Kidney epithelial cell (primary cell): ENCODE data around the gene R3HDM4. TPM values are rescaled to one million over a fixed set of nuclear protein-coding genes. Genes with fewer than 3 reads are reported as not detected.

Experiments
- DNase-seq: peaks from one replicate; pipeline ENCODE4 v3.0.0-alpha.2; 2010; ENCODE audit warnings: low read depth
- H3K27me3 ChIP-seq: 2 replicates; pipeline ENCODE4 v1.6.0; 2011; ENCODE audit warnings: low read length; ENCODE audit not compliant: control insufficient read depth, insufficient read depth
- H3K36me3 ChIP-seq: 2 replicates; pipeline ENCODE4 v1.5.1; 2011; ENCODE audit warnings: low read length; ENCODE audit not compliant: control insufficient read depth, insufficient read depth
- H3K4me3 ChIP-seq: 2 replicates; pipeline ENCODE4 v1.5.1; 2011; ENCODE audit warnings: low read depth, mild to moderate bottlenecking, control low read depth, low read length
- total RNA-seq: library from RNA; depleted of rRNA; stranded (reverse); fragments of >200 nt; gene quantifications from 2 replicates; pipeline ENCODE4 v1.2.3, GENCODE V29; 2015
- TF ChIP-seq, protein P1 (sequence below): IDR thresholded peaks from 2 replicates; pipeline ENCODE4 v1.5.1; 2011; ENCODE audit warnings: mild to moderate bottlenecking, moderate library complexity, low read length, control low read depth, inconsistent platforms; ENCODE audit not compliant: insufficient read depth, poor library complexity, severe bottlenecking

R3HDM4 gene
- total RNA-seq, 1 donor from 2014 or later, result 61.5 TPM

DNA sequence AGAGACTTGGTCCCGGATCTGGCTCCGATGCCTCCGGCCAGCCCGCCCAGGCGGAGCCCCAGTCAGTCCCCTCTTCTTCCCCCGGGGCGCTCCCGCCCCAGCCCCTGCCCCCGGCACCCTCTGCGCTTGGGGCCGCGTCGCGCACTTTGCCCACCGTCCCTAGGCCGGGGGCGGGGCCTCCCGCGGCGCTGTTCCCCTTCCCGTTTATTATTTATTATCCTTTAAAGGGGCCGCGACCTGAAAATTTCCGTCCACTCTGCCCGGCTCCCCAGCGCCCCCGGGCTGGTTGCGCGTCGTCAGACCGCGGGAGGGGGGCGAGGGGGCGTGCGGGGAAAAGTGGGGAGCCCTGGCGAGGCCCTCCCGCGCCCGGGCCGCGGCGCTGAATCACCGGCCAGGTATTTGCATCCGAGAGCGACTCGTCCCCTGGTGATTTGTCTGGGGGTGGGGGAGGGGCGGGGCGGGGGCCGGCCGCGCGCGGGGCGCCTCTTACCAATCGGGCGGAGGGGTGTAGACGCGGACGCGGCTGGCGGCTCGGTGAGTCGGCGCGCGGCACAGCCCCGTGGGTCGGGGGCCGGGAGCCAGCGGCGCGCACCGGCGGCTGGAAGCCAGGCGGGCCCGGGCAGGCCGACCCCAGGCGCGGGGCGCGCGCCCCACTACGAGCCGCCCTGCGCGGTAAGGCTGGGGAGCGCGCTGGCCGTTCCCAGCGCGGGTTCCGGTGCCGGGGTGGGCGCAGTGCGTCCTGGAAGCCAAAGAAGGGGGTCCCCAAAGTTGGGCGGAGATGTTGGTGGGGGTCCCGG, 12.7 kb upstream of the R3HDM4 start, which contains the start of gene ARID3A:
Gene ARID3A, plus strand, starts transcription at position 510 of the 797 bp plus-strand sequence. CDS start 3,494 bp downstream, outside the sequence.
- TF ChIP-seq, protein P1, sequence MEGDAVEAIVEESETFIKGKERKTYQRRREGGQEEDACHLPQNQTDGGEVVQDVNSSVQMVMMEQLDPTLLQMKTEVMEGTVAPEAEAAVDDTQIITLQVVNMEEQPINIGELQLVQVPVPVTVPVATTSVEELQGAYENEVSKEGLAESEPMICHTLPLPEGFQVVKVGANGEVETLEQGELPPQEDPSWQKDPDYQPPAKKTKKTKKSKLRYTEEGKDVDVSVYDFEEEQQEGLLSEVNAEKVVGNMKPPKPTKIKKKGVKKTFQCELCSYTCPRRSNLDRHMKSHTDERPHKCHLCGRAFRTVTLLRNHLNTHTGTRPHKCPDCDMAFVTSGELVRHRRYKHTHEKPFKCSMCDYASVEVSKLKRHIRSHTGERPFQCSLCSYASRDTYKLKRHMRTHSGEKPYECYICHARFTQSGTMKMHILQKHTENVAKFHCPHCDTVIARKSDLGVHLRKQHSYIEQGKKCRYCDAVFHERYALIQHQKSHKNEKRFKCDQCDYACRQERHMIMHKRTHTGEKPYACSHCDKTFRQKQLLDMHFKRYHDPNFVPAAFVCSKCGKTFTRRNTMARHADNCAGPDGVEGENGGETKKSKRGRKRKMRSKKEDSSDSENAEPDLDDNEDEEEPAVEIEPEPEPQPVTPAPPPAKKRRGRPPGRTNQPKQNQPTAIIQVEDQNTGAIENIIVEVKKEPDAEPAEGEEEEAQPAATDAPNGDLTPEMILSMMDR, result no peak
- H3K36me3 ChIP-seq, result no peaks in the 10 kb centered on the region
- peaks cover 3% of the 10 kb centered on the region for H3K27me3 ChIP-seq
- no peak for DNase-seq
- H3K4me3 ChIP-seq, result peak within 1 kb of the TSS; percentile 96

DNA sequence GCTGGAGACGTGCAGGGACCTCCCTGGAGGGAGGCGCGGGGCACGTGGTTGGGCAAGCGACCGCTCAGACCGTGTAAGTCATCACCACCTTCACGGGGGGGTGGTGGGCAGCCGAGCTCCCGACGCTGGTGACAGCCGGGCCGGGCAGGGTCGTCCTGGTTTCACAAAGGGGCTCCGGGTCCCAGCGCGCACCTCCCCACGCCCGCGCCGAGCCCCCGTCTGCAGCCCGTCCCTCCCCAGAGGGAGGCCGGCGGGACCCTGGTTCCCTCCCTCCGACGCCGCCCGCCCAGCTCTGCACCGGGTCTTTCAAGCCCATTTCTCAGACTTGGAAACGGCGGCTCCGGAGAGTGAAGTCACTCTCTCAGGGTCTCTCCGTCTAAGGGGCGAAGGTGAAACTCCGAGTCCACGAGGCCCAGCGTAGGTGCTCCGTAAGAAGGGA, 12.1 kb upstream of the R3HDM4 start:
- TF ChIP-seq, protein P1, result no peak
- DNase-seq, result no peak

DNA sequence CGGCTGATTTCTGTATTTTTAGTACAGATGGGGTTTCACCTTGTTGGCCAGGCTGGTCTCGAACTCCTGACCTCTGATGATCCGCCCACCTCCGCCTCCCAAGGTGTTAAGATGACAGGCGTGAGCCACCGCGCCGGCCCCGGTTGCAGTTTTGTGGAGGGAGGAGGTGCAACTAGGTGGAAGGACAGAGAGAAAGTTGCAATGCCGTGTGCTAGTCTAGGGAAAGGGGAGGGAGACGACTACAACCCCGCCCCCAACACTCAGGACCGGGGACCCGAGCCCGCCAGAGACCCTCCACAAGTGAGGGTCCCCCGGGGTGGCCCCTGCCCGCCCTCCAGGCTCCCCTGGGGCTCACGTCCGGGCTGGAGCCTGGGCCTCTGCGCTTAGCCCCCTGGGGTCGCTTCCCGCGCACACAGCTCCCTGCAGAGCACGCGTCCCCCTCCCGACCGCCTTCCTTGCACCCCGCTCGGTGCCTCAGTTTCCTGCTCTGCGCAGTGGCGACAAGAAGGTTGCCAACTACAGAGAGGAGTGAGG, 11.6 kb upstream of the R3HDM4 start:
- TF ChIP-seq, protein P1, result no peak
- Histone ChIP-seq H3K36me3 (no peaks in the 10 kb centered on the region), H3K4me3 (peak overlapping the region; percentile 96), H3K27me3 (peaks cover 14% of the 10 kb centered on the region)
- no peak for DNase-seq

More for the DNA sequence above, 12.1 kb upstream of the R3HDM4 start:
- H3K27me3 ChIP-seq, result peaks cover 9% of the 10 kb centered on the region
- H3K36me3 ChIP-seq, result no peaks in the 10 kb centered on the region
- H3K4me3 ChIP-seq, result peak overlapping the region; percentile 96

DNA sequence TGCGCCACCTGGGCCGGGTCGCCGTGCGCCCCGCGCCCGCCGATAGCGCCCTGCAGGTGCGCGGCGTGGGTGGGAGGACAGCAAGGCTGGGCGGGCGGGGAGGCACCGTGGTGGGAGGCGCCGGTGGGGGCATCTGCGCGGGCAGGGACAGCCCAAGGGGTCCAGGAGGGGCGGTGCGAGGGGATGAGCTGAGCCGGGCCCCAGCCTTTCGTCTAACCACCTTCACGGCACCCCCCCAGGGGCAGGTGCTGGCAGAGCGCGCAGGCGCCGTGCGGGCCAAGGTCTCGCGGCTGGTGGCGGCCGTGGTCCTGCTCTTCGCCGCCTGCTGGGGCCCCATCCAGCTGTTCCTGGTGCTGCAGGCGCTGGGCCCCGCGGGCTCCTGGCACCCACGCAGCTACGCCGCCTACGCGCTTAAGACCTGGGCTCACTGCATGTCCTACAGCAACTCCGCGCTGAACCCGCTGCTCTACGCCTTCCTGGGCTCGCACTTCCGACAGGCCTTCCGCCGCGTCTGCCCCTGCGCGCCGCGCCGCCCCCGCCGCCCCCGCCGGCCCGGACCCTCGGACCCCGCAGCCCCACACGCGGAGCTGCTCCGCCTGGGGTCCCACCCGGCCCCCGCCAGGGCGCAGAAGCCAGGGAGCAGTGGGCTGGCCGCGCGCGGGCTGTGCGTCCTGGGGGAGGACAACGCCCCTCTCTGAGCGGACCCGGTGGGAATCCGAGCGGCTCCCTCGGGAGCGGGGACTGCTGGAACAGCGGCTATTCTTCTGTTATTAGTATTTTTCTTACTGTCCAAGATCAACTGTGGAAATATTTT, 7.2 kb upstream of the R3HDM4 start:
- TF ChIP-seq, protein P1, result no peak
- DNase-seq, result no peak
- H3K4me3 ChIP-seq, result no peak overlapping the region
- H3K27me3 ChIP-seq, result peaks cover 44% of the 10 kb centered on the region
- H3K36me3 ChIP-seq, result no peaks in the 10 kb centered on the region

DNA sequence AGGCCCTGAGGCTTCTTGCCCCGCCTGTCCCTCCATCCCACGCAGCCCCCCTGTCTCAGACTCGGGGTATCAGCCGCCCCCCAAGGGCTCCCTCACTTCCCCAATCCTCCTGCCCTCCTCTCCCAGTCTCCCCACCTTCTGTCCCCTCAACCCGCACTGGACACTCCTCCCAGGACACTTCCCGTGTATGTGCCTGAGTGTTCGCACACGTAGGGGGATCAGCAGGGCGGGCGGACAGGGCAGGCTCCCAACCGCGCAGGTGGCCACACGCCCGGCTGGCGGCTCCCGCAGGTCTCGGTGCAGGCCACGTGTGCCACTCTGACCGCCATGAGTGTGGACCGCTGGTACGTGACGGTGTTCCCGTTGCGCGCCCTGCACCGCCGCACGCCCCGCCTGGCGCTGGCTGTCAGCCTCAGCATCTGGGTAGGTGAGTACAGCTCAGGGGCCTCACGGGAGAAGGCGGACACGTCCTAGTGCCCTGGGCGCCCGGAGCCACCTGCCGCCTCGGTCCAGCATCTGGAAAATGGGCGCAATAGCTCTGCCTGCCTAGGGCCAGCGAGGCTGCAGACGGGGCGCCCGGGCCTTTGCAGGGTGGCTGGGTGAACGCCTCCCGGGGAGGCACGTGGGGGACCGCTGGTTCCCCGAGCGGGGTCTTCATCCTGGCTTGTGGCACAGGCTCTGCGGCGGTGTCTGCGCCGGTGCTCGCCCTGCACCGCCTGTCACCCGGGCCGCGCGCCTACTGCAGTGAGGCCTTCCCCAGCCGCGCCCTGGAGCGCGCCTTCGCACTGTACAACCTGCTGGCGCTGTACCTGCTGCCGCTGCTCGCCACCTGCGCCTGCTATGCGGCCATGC, 6.4 kb upstream of the R3HDM4 start:
- TF ChIP-seq, protein P1, result no peak
- Histone ChIP-seq H3K36me3 (no peaks in the 10 kb centered on the region), H3K4me3 (no peak overlapping the region), H3K27me3 (peaks cover 44% of the 10 kb centered on the region)
- DNase-seq, result no peak
